NCI-H146 (cell line): Measurements from ENCODE around the gene MROH7.

Source experiments
- DNase-seq: peaks from one replicate; lab custom pipeline; 2025; lab: John Stamatoyannopoulos, UW

Gene MROH7

DNA sequence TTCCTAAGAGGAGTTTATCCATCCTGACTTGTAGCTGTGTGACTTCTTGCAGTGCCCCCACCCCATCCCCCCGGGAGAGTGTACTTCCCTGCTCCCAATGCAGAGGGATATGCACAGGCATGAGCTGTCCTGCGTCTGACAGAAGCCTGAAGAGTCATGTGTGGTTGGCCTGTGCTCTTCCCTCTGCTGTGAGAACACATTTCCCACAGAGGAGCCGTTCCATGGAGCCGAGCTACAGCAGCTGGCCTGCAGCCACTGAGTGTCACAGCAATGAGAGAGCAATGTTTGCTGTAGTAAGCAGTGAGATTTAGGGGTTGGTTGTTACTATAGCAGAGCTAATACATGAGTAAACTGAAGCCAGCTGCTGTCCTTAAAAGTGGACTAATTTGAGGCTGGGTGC is 100.7 kb downstream of the MROH7 start:
- no peak for DNase-seq

DNA sequence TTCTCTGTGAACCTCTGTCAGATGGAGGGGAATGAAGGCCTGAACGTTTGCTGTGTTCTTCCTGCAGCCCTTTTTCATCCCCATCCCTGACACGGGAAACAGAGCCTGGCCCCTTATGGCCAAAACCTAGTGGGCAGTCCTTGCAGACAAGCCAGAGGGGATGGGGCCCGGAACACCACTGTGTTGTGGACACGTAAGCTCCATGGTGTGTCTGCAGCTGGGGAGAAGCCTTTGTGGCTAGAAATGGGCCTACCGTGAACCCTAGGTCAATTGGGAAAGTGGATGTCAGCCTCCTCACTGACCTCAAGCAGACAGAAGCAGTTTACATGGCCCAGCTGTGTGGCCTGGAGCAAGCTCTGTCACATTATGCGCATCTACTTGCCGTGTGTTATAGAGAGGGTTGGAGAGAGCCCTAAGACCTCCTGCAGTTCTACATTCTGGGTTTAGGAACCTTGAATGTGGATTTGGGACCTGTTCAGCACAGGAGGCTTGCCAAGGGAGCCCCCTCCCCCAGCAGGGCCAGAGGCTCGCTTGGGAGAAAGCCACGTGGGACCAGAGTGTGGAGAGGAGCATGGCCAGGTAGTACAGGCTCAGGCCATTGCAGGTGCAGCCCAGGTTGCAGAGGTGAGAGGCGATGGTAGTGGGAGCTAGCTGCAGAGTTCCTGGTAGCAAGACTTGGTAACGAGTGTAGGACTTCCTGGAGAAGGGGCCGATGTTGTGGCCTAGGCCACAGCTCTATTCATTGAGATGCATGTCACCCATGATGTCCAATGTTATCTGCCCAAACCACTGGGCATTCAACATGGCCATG is 102.0 kb downstream of the MROH7 start:
- no peak for DNase-seq

DNA sequence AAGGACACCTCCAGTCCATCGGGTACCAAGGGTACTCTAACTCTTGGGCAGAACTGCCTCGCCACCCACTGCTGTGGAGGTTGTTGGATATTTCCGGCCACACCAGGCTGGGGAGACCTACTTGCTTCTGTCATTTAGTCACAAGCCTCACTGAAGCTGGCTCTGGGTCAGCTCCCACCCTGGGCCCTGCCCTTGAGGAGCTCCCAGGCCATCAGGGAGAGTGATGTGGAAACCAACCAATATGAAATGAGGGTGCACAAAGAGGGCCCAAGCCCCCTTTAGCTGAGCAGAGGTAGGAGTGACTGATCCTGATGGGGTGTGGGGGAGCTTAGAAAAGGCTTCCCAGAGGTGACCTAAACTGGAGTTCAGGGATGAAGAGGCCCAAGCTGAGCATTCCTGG is 103.1 kb downstream of the MROH7 start:
- no peak for DNase-seq

DNA sequence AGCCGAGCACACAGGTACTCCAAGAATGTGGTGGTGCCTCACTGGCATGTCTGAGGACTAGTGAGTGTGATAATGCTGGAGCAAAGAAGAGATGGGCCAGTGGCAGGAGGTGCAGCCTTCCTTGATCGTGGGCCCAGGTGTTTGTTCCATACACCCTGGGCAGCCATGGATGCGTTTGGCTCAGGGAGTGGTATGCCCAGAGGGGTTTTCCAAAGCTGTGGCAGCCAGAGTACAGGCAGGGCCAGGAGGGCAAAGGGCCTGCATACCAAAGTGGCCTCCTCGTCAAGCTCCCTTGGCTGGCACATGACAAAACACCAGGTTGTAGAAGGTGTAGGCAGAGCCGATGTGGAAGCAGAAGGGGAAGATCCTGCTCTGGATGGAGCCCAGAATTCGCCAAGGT is 103.7 kb downstream of the MROH7 start:
- DNase-seq: no peak

DNA sequence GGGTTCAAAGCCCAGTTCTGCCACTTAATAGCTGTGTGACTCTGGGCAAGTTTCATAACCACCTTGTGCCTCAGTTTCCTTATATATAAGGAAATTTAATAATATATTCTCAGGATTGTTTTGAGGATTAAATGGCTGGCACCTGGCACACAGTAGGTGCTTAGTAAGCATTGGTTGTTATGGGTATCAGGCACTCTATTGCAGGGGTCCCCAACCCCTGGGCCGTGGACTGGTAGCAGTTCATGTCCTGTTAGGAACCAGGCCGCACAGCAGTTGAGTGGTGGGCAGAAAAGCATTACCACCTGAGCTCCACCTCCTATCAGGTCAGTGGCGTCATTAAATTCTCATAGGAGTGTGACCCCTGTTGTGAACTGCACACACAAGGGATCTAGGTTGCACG is 104.3 kb downstream of the MROH7 start:
- DNase-seq: no peak

DNA sequence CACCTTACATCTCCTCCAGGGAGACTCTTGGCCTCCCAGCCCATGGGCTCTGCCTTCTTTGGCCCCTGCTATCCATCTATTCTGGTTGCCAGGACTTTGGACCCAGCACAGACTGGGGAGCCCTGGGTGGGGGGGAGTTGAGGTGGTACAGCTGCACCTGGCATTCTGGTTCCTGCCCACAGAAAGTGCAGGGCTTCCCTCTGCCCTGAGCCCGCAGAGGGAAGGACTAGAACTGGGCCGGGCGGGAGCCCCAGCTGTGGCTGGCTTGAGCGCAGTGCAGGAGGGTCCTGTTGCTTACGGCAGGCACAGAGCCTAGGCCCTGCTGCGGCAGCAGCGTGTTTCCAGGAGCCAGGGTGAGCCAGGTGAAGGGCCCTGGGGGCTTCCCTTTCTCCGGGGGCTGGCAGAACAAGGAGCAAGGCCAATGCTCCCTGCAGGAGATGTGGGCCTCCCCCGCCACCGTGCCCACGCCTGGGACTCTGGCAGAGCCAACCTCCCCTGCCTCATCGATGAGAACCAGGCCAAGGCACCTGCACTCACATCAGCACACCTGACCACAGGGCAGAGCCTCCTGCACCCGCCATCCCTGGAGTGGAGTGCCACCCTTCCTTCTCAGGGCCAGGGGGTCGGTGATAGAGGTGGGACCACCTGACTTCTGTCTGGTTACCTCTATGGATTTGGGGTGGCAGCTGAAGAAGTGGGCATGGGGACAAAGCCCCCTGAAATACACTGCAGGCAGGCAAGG is 106.7 kb downstream of the MROH7 start:
- DNase-seq: no peak

DNA sequence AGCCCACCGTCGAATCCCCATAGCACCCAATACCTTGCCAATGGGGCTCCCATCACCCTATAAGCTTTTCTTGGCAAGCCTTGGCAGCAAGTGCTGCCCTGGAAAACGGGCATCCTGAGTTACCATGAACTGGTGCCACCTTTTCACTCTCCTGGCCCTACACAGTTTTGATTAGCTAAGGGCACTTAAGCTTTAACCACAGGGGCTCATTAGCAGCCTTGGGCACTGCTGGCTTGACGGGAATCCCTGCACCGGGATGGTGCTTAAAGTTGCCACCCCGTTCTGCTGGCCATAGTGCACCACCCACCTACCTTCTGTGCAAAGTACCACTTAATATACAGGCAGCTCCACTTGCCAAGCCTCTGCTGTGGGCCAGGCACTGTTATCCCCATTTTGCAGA is 109.0 kb downstream of the MROH7 start:
- DNase-seq: no peak

DNA sequence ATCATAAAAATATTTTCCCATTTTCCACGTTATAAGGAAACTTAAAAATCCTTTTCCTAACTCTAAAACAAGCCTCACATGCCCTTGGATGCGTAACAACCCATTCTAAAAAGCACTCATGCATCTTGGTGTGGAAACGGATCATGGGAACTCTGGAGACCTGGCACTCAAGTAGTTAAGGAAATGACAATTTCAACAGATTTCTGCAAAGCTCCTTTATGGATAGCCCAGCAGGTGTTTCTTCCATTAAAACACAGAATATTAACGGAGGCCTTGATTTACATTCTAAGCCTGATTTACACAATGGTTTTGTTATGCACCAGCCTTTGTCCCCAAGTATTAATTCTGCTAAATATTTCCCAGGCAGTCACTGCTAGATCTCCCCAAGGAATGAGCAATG is 109.8 kb downstream of the MROH7 start:
- DNase-seq: no peak

DNA sequence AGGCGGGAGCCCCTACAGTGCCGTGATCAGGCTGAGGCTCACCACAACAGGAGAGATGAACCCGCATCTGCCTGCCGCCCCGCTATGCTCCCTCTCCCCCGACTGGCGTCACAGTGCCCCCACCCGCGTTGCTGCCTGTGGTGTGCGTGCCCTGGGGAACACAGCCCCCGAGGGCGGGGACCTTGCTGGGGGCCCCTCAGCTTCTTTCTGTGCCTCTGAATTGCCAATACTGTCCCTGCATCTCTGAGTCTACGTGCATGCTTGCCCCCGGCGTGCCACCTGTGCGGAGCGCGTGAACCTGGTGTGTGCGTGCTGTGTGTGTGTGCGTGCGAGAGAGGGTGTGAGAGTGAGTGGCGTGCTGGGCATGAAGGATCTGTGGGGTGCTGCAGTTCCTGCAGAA is 112.5 kb downstream of the MROH7 start:
- no peak for DNase-seq

DNA sequence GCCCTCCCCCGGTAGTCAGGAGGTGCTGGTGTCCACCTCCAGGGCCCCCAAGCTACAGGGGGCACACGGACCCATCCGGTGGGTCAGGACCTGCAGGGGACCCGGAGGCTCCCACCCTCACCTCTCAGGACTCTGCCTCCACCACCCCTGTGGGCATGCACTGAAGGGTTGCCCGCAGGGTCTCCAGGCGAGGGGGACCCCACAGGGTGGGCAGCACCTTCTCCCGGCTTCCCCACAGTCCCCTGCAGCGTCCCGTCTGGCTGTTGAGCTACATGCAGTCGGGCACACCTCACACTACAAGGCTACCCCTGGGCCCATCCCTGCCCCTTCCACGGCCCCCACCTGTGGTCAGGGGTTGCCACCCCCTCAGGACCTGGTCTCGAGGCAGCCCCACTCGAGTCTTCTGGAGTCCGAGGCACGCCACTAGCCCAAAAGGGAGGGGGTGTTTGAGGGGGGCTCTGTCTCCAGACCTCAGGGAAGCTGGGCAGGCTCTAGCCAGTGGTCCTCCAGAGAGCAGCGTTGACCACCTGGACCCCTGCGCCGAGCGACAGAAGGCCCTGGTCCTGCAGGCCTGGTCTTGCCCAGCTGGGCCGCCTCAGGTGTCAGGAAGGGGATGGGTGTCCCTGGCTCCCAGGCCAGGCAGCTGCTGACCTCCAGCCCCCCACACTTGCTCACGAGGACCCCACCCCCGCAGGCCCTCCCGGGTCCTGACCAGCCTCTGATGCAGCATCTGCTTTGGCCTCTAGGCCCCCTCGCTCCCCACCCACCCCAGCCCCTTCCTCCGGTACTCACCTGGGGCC is 113.1 kb downstream of the MROH7 start:
- no peak for DNase-seq

DNA sequence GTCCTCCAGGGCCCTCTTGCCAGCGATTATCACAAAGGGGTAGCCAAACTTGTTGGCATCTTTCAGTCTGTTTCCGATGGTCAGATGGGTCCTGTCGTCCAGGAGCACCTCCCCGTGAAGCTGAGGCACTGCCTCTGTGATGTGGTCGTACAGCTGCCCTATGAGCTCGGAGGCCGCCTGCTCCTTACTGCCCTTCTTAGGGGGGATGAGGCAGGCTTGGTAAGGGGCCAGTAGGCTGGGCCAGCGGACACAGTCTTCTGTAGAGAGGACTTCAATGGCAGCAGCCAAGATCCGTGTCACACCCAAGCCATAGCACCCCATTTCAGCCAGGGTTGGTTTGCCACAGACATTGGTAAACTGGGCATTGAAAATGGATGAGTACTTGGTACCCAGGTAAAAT is 116.2 kb downstream of the MROH7 start:
- DNase-seq: no peak

DNA sequence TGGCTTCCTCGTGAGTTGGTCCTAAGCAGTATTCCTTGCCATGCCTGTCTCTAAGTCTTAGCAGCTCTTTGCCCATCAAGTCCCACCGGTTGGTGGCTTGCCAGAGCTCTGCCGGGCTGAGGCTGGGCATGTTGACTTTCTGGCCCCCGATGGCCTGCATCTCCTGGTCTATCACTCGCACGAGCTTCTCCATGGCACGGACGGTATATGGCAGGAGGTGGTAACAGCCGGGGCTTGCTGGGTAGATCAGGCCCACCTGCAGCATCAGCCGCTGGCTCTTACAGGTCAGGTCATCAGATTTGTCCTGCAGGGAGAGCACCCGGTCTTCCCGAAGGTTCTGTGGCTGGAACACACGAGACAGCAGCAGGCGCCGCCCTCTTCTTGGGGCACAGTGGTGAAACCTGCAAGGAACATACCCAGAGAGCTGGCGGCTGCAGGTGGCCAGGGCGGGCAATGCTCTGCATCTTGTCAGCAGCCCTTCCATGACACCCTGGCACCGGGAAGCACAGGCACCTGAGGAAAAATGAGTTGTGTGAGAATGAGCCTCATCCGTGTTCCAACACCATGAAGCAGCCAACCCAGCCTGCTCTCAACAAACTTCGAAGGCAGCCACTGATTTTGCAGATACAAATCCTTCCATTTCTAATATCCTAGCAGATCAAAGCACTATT is 117.2 kb downstream of the MROH7 start:
- DNase-seq: no peak
